NCI-H2107 treated with DMSO at 0.1 percent for 48 hours (cell line): Measurements from ENCODE around the gene ASPHD2.
"Not testable (repeated sequence)": the region's sequence is repeated elsewhere in the genome, so short reads cannot be mapped to it uniquely, and the experiment has no call there.

ENCODE experiments used
- DNase-seq: peaks from one replicate; lab custom pipeline; 2025; ENCODE audit not compliant: unreplicated experiment; lab: John Stamatoyannopoulos, UW

ASPHD2 gene

GRCh38 chr22:26416256-26416655, 12.8 kb upstream of the ASPHD2 start:
- no peak for DNase-seq

DNA sequence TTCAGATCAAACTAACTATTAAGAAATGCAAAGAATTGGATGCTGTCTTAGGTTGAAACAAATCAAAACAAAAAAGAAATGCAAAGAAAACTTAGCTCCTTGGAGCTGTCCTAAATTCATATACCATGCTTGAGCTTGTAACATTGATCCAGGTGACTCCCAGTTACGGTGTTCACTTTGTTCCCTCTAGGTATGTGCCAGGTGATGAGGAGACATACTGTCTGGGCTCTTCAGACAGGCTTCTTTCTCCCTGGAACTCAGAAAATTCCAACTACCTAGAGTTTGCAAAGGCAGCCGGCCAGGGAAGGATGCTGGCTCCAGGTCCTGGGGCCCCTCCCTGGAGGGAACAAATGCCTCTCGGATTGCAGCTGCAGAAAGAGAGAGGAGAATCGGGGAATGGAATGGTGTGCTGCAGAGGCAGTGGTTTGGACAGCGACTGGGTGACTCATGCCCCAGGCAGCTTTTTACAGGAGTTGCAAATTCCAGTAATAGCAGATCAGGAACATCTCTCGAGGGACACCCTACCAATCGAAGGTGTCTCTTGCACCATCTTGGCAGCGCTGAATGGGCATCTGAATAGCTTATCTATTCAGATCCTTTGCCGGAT, 12.3 kb upstream of the ASPHD2 start:
- no peak for DNase-seq

DNA sequence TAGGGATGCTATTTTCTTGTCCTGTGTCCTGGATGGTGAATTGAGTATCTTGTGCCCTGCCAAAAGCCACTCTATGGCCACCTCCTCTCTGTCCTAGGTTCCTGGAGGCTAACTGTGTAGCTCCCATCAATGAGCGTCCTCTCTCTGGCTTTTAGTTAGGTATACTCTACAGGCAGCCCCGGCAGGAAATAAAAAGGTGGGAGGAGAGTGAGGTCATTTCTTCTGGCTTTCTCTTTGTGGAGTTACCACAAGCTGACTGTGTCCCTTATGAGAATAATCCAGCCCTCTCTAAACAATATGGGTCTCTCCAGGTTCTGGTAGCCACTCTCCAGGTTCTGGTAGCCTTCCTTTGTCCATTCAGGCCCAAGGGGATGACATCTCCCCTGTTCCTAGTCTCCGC, 11.7 kb upstream of the ASPHD2 start:
- no peak for DNase-seq

- DNase-seq, result no peak
Measured at GRCh38 chr22:26418620-26419019, 10.4 kb upstream of the ASPHD2 start.

DNA sequence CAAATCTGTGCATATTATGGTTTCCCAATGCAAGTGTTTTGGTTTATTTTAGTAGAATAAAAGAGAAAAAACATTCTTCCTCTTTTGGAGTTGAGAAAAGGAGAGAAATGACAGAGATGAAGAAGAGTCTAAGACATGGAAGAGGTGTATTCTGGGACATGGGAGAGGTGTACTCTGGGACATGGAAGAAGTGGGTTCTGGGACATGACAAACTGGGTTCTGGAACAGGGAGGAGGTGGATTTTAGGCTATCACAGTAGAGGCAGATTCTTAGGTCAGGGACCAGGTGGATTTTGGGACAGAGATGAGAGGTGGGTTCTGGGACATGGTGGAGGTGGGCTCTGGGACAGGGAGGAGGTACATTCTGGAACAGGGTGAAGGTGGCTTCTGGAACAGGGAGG, 2.1 kb upstream of the ASPHD2 start:
- no peak for DNase-seq

DNA sequence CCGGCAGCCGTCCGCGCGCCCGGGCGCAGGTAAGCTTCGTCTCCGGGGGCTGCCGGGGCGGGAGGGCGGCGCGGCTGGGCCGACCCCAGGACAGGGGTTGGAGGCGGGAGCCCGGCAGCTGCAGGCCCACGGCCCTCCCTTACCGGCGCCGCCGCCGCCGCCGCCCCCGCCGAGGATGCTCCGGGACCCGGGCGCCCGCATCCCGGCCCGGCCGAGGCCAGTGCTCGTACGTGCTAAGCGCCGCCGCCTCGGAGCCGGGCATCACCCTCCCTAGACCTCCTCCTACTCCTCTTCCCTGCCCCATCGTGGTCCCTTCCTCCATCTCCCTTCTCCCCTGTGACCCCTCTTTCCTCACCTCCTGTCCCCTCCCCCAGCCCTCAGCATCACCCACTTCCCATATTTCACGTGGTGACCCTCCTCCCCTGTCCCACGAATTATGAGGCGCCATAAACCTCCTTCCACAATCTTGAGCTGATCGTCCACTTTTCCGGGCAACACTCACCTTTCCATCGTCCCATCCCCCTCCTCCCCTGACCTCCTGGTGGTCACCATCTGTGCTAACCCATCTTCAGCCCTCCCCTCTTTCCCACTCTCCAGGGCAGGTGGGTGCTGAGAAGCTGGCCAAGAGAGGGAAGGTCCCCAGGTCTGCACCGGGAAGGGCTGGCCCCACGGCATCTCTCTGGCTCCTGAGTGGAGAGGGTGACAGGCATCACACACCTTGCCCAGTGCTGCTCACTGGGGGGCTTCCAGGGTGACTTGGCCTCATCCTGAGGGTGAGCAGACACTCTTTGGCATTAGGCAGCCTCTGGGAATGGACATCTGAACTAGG, 612 bp downstream of the ASPHD2 start:
- DNase-seq, result no peak

DNA sequence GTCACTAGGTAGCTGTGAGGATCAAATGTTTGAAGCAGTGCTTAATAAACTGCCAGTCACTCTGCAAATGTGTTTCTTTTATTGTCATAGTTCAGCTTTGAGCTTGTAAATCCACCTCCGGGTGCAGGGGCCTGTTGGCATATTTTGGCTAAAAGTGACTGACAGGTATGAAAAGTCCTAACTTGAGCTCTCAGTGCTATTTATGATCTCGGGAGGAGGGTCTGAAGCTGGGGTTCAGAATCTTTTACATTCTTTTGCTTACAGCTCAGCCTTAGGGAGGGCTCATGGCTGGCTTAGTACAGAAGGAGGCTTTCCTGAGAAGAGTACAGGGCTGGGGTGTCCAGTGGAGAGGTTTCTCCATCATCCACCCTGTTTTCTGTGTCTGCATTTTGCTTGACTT, 1.5 kb downstream of the ASPHD2 start:
- DNase-seq, result no peak

DNA sequence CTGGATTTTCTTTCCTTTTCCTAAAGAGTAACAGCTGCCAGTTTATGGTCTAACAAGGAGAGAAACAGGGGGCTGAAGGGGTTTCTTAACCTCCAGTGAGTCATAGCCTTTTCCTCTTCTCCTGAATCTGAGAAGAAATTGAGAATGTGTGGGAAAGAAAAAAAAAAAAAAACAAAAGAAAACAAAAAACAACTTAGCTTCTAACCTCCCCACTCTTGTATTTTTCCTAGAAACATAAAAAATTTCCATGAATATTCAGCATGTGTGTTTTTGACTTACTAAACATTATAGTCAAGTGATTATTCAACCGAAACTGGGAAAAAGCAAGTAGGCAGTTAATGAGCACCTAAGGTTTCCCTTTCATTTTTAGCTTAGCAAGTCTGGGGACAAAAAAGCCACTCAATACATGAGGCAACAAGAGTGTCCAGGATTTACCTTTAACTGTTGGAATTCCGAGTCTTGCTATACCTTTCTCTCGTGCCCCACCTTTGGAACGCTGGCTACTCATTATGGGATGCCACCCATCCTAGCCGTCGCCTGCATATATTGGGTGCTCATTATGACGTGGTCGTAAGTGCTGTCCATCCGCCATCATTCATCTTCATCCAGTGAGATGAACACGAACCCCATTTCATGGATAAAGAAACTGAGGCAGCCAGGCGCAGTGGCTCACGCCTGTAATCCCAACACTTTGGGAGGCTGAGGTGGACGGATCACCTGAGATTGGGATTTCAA, 2.4 kb downstream of the ASPHD2 start:
- no peak for DNase-seq

DNA sequence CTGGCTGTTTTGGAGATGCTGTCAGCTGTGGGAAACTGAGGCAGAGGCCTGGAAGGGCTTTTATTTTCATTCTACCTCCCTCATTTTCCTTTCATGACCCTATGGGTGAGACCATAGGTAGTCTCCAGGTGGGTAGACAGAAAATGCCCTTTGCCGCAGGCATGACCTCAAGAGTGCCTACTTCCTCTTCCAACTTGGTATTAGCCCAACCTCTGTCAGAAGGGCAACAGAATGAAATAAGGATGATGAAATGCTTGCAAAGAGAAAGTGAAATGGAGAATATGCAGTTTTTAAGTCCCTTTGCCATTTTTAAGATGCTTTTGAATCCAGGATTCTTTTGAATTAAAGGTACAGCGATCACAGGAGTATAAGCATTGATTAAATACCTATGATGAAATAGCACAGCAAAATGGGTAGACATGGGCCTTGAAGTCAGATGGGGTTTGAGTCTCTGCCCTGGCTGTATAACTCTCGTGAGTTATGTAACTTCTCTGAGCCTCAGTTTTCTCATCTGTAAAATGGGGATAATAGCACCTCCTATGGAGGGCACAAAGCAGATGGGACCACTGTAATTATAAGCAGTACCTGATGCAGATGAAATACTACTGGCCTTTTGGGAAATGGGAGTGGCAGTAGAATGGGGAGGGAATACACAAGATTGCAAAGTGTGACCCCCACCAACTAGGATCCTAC, 3.7 kb downstream of the ASPHD2 start:
- no peak for DNase-seq

DNA sequence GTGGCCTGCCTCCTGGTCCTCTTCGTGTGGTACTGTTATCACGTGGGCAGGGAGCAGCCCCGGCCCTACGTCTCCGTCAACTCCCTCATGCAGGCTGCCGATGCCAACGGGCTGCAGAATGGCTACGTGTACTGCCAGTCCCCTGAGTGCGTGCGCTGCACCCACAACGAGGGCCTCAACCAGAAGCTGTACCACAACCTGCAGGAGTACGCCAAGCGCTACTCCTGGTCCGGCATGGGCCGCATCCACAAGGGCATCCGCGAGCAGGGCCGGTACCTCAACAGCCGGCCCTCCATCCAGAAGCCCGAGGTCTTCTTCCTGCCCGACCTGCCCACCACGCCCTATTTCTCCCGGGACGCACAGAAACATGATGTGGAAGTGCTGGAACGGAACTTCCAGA, 4.7 kb downstream of the ASPHD2 start:
- DNase-seq, result no peak

DNA sequence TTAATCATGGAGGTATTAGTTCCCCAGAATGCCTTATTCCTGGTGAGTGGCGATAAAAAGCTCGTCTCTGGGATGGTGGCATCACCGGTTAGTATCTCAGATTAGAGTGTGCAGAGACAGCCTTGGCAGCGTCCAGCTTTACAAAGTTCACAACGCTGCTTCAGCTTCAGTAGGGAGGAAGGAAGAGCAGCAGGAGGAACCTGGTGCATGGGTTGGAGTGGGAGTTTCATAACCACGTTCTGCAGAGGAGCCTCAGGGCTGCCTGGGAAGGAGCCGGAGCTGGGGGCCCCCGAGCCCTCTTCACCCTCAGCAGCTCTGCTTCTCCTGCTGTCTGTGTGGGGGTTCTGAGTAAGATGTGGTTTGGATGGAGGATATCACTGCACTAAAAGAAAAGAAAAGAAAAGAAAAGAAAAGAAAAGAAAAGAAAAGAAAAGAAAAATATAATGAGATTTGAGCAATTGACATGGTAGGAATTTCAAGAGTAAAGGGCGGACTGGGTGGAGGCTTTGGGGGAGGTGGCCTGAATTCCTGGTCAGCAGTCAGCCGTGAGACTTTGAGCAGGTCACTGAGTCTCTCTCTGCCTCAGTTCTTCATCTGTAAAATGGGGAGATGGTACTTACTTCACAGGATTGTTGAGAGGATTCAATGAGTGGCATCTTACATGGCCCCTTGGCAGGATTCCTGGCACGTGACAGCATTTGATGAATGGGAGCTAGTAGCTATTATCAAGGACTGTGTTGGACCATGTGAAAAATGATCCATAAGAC, 6.5 kb downstream of the ASPHD2 start:
- no peak for DNase-seq

GRCh38 chr22:26436903-26437515, 7.9 kb downstream of the ASPHD2 start:
- DNase-seq, result no peak

DNA sequence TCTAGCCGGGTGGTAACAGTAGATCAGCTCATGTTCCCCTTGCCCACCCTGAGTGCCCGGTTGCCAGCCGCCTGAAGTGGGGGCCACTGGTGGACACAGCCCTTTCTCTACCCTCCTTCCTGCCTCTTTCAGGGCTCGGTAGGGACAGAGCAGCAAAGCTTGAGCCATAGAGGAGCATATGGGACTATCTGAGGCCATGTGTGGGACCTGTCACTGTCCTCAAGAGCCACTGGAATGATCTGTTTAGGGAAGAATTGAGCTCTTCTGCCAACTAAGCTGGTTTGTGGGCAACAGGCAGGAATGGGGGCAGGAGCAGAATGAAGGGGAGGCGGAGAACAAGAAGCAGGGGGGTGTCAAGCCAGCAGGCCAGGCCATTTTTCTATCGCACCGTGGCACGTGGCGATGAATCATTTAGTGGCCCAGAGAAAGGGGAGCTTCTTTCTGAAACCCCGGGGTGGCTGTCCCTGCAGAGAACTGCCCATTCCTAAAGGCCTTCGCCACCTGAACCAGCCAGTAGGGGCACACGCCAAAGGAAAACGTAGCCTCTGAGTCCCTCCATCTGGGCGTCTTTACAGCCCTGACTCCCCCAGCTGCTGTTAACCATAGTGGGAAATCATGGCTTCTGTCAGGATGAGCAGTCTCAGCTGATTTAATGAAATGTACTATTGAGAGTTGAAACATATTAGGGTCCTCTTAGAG, 8.8 kb downstream of the ASPHD2 start:
- DNase-seq, result no peak

GRCh38 chr22:26438776-26439175, 9.7 kb downstream of the ASPHD2 start:
- DNase-seq, result not testable (repeated sequence)

DNA sequence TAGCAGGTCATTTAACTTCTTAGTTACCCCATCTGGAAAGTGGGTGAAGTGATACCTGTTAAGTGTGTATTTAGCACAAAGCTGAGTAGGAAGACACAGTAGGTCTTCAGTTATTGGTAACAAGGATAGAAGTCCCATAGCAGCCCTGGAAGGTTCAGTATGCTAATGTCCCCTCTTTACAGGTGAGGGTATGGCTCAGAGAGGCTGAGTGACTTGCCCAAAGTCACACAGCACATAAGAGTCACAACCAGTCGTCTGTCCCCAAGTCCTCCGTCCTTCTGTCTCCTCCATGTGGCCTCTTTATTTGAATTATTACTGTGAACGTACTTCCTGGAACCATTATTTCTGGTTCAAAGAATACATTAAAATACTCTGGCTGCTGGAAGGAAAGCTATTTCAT, 10.5 kb downstream of the ASPHD2 start:
- DNase-seq, result no peak

DNA sequence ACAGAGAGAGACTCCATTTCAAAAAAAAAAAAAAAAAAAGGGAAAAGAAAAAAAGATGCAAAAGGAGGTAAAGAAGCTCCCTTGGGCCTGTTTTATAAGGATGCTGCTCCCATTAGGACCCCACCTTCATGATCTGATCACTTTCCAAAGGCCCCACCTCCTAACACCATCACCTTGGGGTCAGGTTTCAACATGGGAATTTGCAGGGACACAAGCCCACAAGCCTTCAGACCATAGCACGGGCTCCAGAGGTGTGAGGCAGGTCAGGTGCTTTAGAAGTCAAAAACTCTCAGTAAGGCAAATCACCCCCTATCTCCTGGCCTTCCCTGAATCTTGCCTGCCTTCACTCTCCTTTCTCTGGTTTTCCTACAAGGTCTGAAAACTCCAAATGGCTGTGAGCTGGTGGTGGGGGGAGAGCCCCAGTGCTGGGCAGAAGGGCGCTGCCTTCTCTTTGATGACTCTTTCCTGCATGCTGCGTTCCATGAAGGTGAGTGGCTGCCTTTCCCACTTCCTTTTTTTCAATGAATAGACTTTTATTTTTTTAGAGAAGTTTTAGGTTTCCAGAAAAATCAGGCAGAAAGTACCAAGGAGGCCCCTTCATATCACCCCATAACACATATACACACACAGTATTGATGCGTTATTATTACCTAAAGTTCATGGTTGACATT, 13.2 kb downstream of the ASPHD2 start:
- no peak for DNase-seq

- peak; percentile 22 for DNase-seq
Measured at GRCh38 chr22:26443901-26444690, 15.0 kb downstream of the ASPHD2 start.

DNA sequence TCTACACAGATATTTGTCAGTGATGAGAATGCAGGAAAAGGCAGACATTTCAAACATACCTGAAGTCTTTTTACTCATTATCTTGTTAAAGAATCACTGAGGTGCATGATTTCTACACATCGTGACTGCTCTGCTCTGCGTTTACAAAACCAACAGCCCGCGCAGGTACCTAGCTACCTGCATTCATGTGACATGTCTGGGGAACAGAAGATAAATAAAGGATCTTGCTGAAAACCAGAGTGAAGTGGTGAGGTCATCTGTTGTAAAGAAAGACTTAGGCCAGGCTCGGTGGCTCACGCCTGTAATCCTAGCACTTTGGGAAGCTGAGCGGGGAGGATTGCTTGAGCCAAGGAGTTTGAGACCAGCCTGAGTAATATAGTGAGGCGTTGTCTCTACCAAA, 15.7 kb downstream of the ASPHD2 start:
- DNase-seq, result peak; percentile 22
